ENCODE data around the gene C19orf12. TPM values are rescaled to one million over a fixed set of nuclear protein-coding genes. Genes with fewer than 3 reads are reported as not detected.

C19orf12 gene
- total and polyA plus RNA-seq, 2 of the 13 experiments (the other 11 are each of a cell fraction or from before 2014, with no cell fraction given), result 17.7 to 34.4 TPM

- TF ChIP-seq SRSF9 (IDR thresholded peaks at IDR 0.05; ENCODE audit: borderline replicate concordance, insufficient read depth, low read depth, low read length, poor library complexity, severe bottlenecking) (no peak), HOXA7 (CRISPR knock-in tag; IDR thresholded peaks at IDR 0.05) (no peak), ZBTB42 (CRISPR knock-in tag; IDR thresholded peaks at IDR 0.05) (no peak), RNF2 (conservative IDR thresholded peaks at IDR 0.05; ENCODE audit: low read depth) (no peak), CEBPZ (IDR thresholded peaks at IDR 0.05; ENCODE audit: low read length) (no peak), ETV6 (CRISPR knock-in tag; conservative IDR thresholded peaks at IDR 0.05) (no peak), KLF11 (CRISPR knock-in tag; IDR thresholded peaks at IDR 0.05) (no peak)
These were observed 44.3 kb upstream of the C19orf12 start (continued) for GRCh38 chr19:29759359-29759758.

- H3K27ac ChIP-seq (ENCODE audit: extremely low read length, insufficient read depth, low read length), result no peak overlapping the region
- ChIA-PET CTCF (ENCODE audit: low intra/inter-chr PET ratio, low total read pairs) (interaction anchor here (2.3 kb wide), 1 partner anchor 115 kb away, joined by 23 read pairs; no protein-coding TSS in a partner anchor), POLR2A (no interaction called here)
- no peak overlapping the region for H3K4me2 ChIP-seq (ENCODE audit: low read depth, low read length)
- H3K9ac ChIP-seq (ENCODE audit: insufficient read depth, low read depth, low read length), result no peak overlapping the region
- H2AFZ ChIP-seq (ENCODE audit: low read length), result no peak overlapping the region
- no peaks in the 10 kb centered on the region for H4K20me1 ChIP-seq (ENCODE audit: insufficient read depth, low read length)
- WGBS (ENCODE audit: low lambda C conversion rate), result 28% methylated on average over 6 of the region's 7 CpGs
- ATAC-seq (no peak), DNase-seq (ENCODE audit: low spot score) (no peak), FAIRE-seq (no peak)
- no peaks in the 10 kb centered on the region for H3K4me1 ChIP-seq (ENCODE audit: insufficient read depth, low read length)
- H3K27me3 ChIP-seq (ENCODE audit: control insufficient read depth in 1 of 2, insufficient read depth in 2 of 2, low read length in 2 of 2), result peaks cover 0 to 10% of the 10 kb centered on the region in 2 experiments; a peak in 3 of 5 replicates
- no peaks in the 10 kb centered on the region for H3K9me3 ChIP-seq (ENCODE audit: low read length)
- intact Hi-C loops (cut with micrococcal nuclease; ENCODE audit: unreplicated experiment) (no loop called here), in situ Hi-C loops (cut with HindIII; ENCODE audit: extremely low pct_ligation_motif_present, low pct_unique_long_range_greater_than_20kb) (no loop called here)
- H3K79me2 ChIP-seq (ENCODE audit: insufficient read depth, low read length), result no peaks in the 10 kb centered on the region
- H3K4me3 ChIP-seq (replicated peaks in 1 of 3; ENCODE audit: insufficient read depth in 1 of 3, low read depth in 2 of 3, low read length in 3 of 3), result no peak overlapping the region
- H3K36me3 ChIP-seq (replicated peaks in 1 of 2; ENCODE audit: control insufficient read depth in 1 of 2, insufficient read depth in 2 of 2, low read length in 2 of 2), result no peaks in the 10 kb centered on the region
- TF ChIP-seq ZMYM3 (CRISPR knock-in tag; IDR thresholded peaks at IDR 0.05) (no peak), SOX6 (IDR thresholded peaks at IDR 0.05) (no peak), SOX6 (CRISPR knock-in tag; IDR thresholded peaks at IDR 0.05) (no peak), DNMT1 (CRISPR knock-in tag; IDR thresholded peaks at IDR 0.05) (no peak), PBX2 (CRISPR knock-in tag; IDR thresholded peaks at IDR 0.05) (no peak), ZNF775 (CRISPR knock-in tag; IDR thresholded peaks at IDR 0.05; ENCODE audit: borderline replicate concordance) (no peak)
- no TSS peak for BruUV-seq (replicated peaks)
These were observed 43.8 kb upstream of the C19orf12 start for GRCh38 chr19:29758863-29759262.
